H1 (cell line): Measurements from ENCODE around the gene UBR7. TPM values are rescaled to one million over a fixed set of nuclear protein-coding genes. Genes with fewer than 3 reads are reported as not detected.
A peak's percentile ranks its signal among the peaks of the same experiment; 100 is the strongest.

Experiments
- CTCF ChIA-PET: fragments of 300-600 bp; sonication (Branson Sonifier 250); formaldehyde crosslinking; loops from one replicate; lab custom pipeline; 2021; ENCODE audit not compliant: partially characterized antibody; lab: Charles Lee
- POLR2A ChIA-PET: fragments of 300-600 bp; sonication (Branson Sonifier 250); formaldehyde crosslinking; loops from one replicate; lab custom pipeline; 2021; ENCODE audit warnings: inconsistent platforms; ENCODE audit not compliant: partially characterized antibody; lab: Charles Lee
- DNase-seq, 2 experiments: peaks; one replicate each; pipeline versions ENCODE4 v3.0.0 to v3.0.0-alpha.2; 2010 to 2022; ENCODE audit warnings: low spot score in 2 of 2, low read depth in 1 of 2, mixed read lengths in 1 of 2
- FAIRE-seq: peaks from 2 replicates; lab custom pipeline; 2011; peaks lifted over from hg19 to GRCh38; lab: Jason Lieb, UNC
- H2AFZ ChIP-seq: 2 replicates; pipeline ENCODE4 v1.8.1; 2012; ENCODE audit warnings: low read length, inconsistent platforms
- H2AK5ac ChIP-seq: 2 replicates; pipeline ENCODE4 v1.6.1; 2013; ENCODE audit warnings: low read depth, low read length
- H2BK120ac ChIP-seq: replicated peaks from 2 replicates; pipeline ENCODE3; 2013; ENCODE audit warnings: low read depth, low read length, inconsistent platforms
- H2BK12ac ChIP-seq: 2 replicates; pipeline ENCODE4 v1.6.1; 2013; ENCODE audit warnings: low read depth, low read length
- H2BK15ac ChIP-seq: 2 replicates; pipeline ENCODE4 v1.6.1; 2013; ENCODE audit warnings: low read length
- H2BK20ac ChIP-seq: 2 replicates; pipeline ENCODE4 v1.6.1; 2013; ENCODE audit warnings: low read length
- H2BK5ac ChIP-seq: 2 replicates; pipeline ENCODE4 v1.6.1; 2013; ENCODE audit warnings: low read depth, low read length
- H3K14ac ChIP-seq: 2 replicates; pipeline ENCODE4 v1.6.1; 2013; ENCODE audit warnings: inconsistent platforms; ENCODE audit not compliant: insufficient read length
- H3K18ac ChIP-seq: 2 replicates; pipeline ENCODE4 v1.6.1; 2013; ENCODE audit warnings: low read length; ENCODE audit errors: extremely low read depth
- H3K23ac ChIP-seq: 2 replicates; pipeline ENCODE4 v1.6.1; 2013; ENCODE audit warnings: inconsistent platforms; ENCODE audit not compliant: insufficient read length
- H3K23me2 ChIP-seq: 2 replicates; pipeline ENCODE4 v1.6.1; 2013; ENCODE audit warnings: low read depth, low read length
- H3K27ac ChIP-seq: 2 replicates; pipeline ENCODE4 v1.6.1; 2011; ENCODE audit warnings: low read depth, low read length, inconsistent platforms
- H3K27me3 ChIP-seq, 4 experiments: replicated peaks in 1 of 4; 1 replicate in 1 of 4; 2 replicates in 3 of 4; pipeline versions ENCODE4 v1.6.1 to v1.8.1; 2011 to 2013; ENCODE audit warnings: low read length in 3 of 4, mild to moderate bottlenecking in 3 of 4, inconsistent platforms in 2 of 4, mixed read lengths in 2 of 4, moderate library complexity in 1 of 4; ENCODE audit not compliant: control insufficient read depth in 3 of 4, insufficient read depth in 3 of 4; ENCODE audit errors: extremely low read depth in 1 of 4
- H3K36me3 ChIP-seq, 4 experiments: 2 replicates each; pipeline versions ENCODE4 v1.6.1 to v1.8.1; 2011 to 2013; ENCODE audit warnings: mild to moderate bottlenecking in 4 of 4, low read length in 3 of 4, moderate library complexity in 2 of 4, control low read depth in 1 of 4, inconsistent platforms in 1 of 4; ENCODE audit not compliant: insufficient read depth in 4 of 4, control insufficient read depth in 2 of 4
- H3K4ac ChIP-seq: replicated peaks from 2 replicates; pipeline ENCODE3; 2013; ENCODE audit warnings: low read length, low read depth, mixed read lengths, inconsistent platforms; ENCODE audit not compliant: insufficient read length
- H3K4me1 ChIP-seq, 4 experiments: replicated peaks in 1 of 4; 1 replicate in 1 of 4; 2 replicates in 3 of 4; pipeline versions ENCODE4 v1.6.1 to v1.8.1; 2011 to 2013; ENCODE audit warnings: low read length in 3 of 4, inconsistent platforms in 2 of 4, mixed read lengths in 1 of 4; ENCODE audit not compliant: insufficient read depth in 4 of 4, control insufficient read depth in 3 of 4
- H3K4me2 ChIP-seq, 2 experiments: 2 replicates each; pipeline versions ENCODE4 v1.6.1 to v1.8.1; 2011 to 2013; ENCODE audit warnings: low read depth in 2 of 2, low read length in 2 of 2, control low read depth in 1 of 2, inconsistent platforms in 1 of 2, mild to moderate bottlenecking in 1 of 2; ENCODE audit not compliant: insufficient read depth in 1 of 2
- H3K4me3 ChIP-seq, 4 experiments: fragments of 200-600, 300-600 bp in 1 of 4; sonication (generic), shearing (Covaris generic), sonication (Bioruptor Twin) in 1 of 4; 2 replicates each; pipeline versions ENCODE4 v1.5.1 to v1.8.1; 2011 to 2016; ENCODE audit warnings: low read length in 4 of 4, low read depth in 3 of 4, control low read depth in 2 of 4, inconsistent platforms in 2 of 4, mild to moderate bottlenecking in 2 of 4, mixed read lengths in 1 of 4, moderate library complexity in 1 of 4; ENCODE audit not compliant: insufficient read depth in 2 of 4; ENCODE audit errors: extremely low read depth in 1 of 4
- H3K56ac ChIP-seq: replicated peaks from 2 replicates; pipeline ENCODE3; 2013; ENCODE audit warnings: low read depth, mild to moderate bottlenecking, mixed read lengths, low read length, inconsistent platforms; ENCODE audit not compliant: insufficient read length
- H3K79me1 ChIP-seq: 2 replicates; pipeline ENCODE4 v1.6.1; 2013; ENCODE audit warnings: low read depth, low read length, control low read depth
- H3K79me2 ChIP-seq, 2 experiments: 2 replicates each; pipeline versions ENCODE4 v1.6.1 to v1.8.1; 2012 to 2013; ENCODE audit warnings: low read length in 2 of 2, mild to moderate bottlenecking in 2 of 2, inconsistent platforms in 1 of 2; ENCODE audit not compliant: insufficient read depth in 2 of 2, control insufficient read depth in 1 of 2
- H3K9ac ChIP-seq, 4 experiments: replicated peaks in 1 of 4; 1 replicate in 1 of 4; 2 replicates in 3 of 4; pipeline versions ENCODE4 v1.6.1 to v1.8.1; 2011 to 2013; ENCODE audit warnings: low read depth in 3 of 4, low read length in 3 of 4, control low read depth in 2 of 4, mild to moderate bottlenecking in 2 of 4, moderate library complexity in 2 of 4, inconsistent platforms in 1 of 4; ENCODE audit errors: extremely low read depth in 1 of 4
- H3K9me3 ChIP-seq, 2 experiments: 2 replicates each; pipeline versions ENCODE4 v1.6.1 to v1.8.1; 2012 to 2013; ENCODE audit warnings: mild to moderate bottlenecking in 2 of 2, moderate library complexity in 2 of 2, control low read depth in 1 of 2, inconsistent platforms in 1 of 2, low read depth in 1 of 2, low read length in 1 of 2, mixed read lengths in 1 of 2; ENCODE audit not compliant: insufficient read depth in 2 of 2
- H4K20me1 ChIP-seq, 2 experiments: replicated peaks in 1 of 2; 2 replicates each; pipeline versions ENCODE3 to v1.8.1; 2011 to 2013; ENCODE audit warnings: inconsistent platforms in 2 of 2, low read length in 2 of 2, mild to moderate bottlenecking in 1 of 2; ENCODE audit not compliant: insufficient read depth in 2 of 2, control insufficient read depth in 1 of 2
- H4K5ac ChIP-seq: 2 replicates; pipeline ENCODE4 v1.6.1; 2013; ENCODE audit warnings: low read length, low read depth, mixed read lengths, inconsistent platforms; ENCODE audit not compliant: insufficient read length
- H4K8ac ChIP-seq: 2 replicates; pipeline ENCODE4 v1.8.0; 2013; ENCODE audit warnings: mild to moderate bottlenecking, moderate library complexity, low read length, inconsistent platforms; ENCODE audit not compliant: insufficient read depth; ENCODE audit errors: extremely low read depth
- H4K91ac ChIP-seq: replicated peaks from 2 replicates; pipeline ENCODE3; 2013; ENCODE audit warnings: low read length, mixed read lengths, inconsistent platforms; ENCODE audit not compliant: insufficient read length
- POLR2AphosphoS5 ChIP-seq: IDR thresholded peaks from 2 replicates; pipeline ENCODE4 v1.6.1; 2011; ENCODE audit warnings: low read depth, low read length
- POU5F1 ChIP-seq: IDR thresholded peaks from 2 replicates; pipeline ENCODE4 v1.6.1; 2011; ENCODE audit warnings: low read depth, mild to moderate bottlenecking, low read length, moderate library complexity
- SUZ12 ChIP-seq: fragments of 200-600 bp; sonication (generic); IDR thresholded peaks from 2 replicates; pipeline ENCODE4 v1.6.1; 2012; ENCODE audit warnings: mild to moderate bottlenecking, inconsistent platforms, low read length, moderate library complexity, mixed read lengths
- WGBS, 2 experiments: shearing (Covaris generic) in 1 of 2; methylation state at CpG; one replicate each; pipeline versions ENCODE4 v1.1.6 to v1.1.7; 2013 to 2015; ENCODE audit warnings: low lambda C conversion rate in 2 of 2, mixed read lengths in 2 of 2, inconsistent platforms in 1 of 2, low coverage in 1 of 2, missing lambda C conversion rate in 1 of 2; ENCODE audit not compliant: insufficient replicate concordance in 2 of 2, insufficient coverage in 1 of 2, insufficient read length in 1 of 2; ENCODE audit errors: extremely low coverage in 1 of 2, missing lambda C conversion rate in 1 of 2; 5-methylcytosine and 5-hydroxymethylcytosine counted together
- polyA plus RNA-seq, 7 experiments: library from polyadenylated mRNA; depleted of rRNA in 3 of 7; stranded (reverse) in 5 of 7; unstranded in 2 of 7; fragments of >200 nt in 5 of 7; fragments of 200-250 nt in 2 of 7; gene quantifications; 1 replicate in 5 of 7; 2 replicates in 1 of 7; 4 replicates in 1 of 7; pipeline versions ENCODE4 v1.2.1 to v1.2.3, GENCODE V29; 2011 to 2013; ENCODE audit warnings: missing spikeins in 2 of 7, mixed read lengths in 2 of 7
- total RNA-seq: library from RNA; stranded (reverse); fragmentation: NEBNext Ultra II Directional; extraction: Animal tissue kit (Norgen Biotek cat#: 25700); gene quantifications from 2 replicates; pipeline ENCODE4 v1.2.1, GENCODE V29; 2021
- TF ChIP-seq, protein P1 (sequence below): IDR thresholded peaks from 2 replicates; pipeline ENCODE4 v1.6.1; 2011; ENCODE audit warnings: low read length, improper control_type of control experiment
- TF ChIP-seq, protein P2 (sequence below): IDR thresholded peaks from 2 replicates; pipeline ENCODE4 v1.6.1; 2012; ENCODE audit warnings: low read length, inconsistent platforms

Gene UBR7
- total and polyA plus RNA-seq, 2 of the 8 experiments (the other 6 are each of a cell fraction or from before 2014, with no cell fraction given), result 20.1 to 28.4 TPM

DNA sequence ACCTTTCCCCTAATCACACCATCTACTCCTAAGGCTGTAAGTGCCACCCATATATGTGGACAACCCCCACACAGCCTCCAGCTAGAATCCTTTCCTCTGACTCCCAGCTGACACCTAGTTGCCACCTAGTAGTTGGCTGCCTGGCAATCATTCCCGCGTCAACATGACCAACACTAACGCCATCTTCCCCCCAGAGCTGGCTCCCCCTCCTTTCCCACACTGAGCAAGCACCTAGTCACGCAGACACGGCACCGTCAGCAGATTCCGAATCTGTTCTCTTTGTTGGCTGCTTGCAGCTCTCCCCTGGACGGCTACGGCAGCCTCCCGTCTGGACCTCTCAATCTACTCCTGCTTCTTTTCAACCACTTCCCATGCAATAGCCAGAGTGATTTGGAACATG lies 27.7 kb downstream of the UBR7 start:
- FAIRE-seq, result no peak
- no peak overlapping the region for H4K91ac ChIP-seq
- 87% methylated on average over 10 of the region's 10 CpGs; no CpG with 5 or more reads in 1 of the 2 experiments for WGBS, 2 experiments
- H4K5ac ChIP-seq, result no peak overlapping the region
- H3K23me2 ChIP-seq, result no peaks in the 10 kb centered on the region
- H2AFZ ChIP-seq, result no peak overlapping the region
- no peak overlapping the region for H3K4me3 ChIP-seq
- H2BK20ac ChIP-seq, result no peak overlapping the region
- no peaks in the 10 kb centered on the region for H3K27me3 ChIP-seq
- CTCF ChIA-PET, result interaction anchor here (0.6 to 1.5 kb wide), 7 partner anchors 48 to 373 kb away, joined by 3 to 4 read pairs (median 3); no protein-coding TSS in a partner anchor
- H3K56ac ChIP-seq, result no peak overlapping the region
- no peaks in the 10 kb centered on the region for H4K20me1 ChIP-seq
- no peak overlapping the region for H2BK12ac ChIP-seq
- H3K9ac ChIP-seq, result no peak overlapping the region
- H3K36me3 ChIP-seq, result no peaks in the 10 kb centered on the region
- no peak overlapping the region for H3K27ac ChIP-seq
- H4K8ac ChIP-seq, result no peak overlapping the region
- H3K4me1 ChIP-seq, result no peaks in the 10 kb centered on the region; a peak in 3 of 7 replicates
- H2AK5ac ChIP-seq, result no peak overlapping the region
- POLR2A ChIA-PET, result no interaction called here
- peak overlapping the region; percentile 38; the same call in 1 of the 2 replicates for H3K18ac ChIP-seq
- TF ChIP-seq POU5F1, result no peak
- TF ChIP-seq, protein P1, sequence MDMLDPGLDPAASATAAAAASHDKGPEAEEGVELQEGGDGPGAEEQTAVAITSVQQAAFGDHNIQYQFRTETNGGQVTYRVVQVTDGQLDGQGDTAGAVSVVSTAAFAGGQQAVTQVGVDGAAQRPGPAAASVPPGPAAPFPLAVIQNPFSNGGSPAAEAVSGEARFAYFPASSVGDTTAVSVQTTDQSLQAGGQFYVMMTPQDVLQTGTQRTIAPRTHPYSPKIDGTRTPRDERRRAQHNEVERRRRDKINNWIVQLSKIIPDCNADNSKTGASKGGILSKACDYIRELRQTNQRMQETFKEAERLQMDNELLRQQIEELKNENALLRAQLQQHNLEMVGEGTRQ, result no peak
- TF ChIP-seq SUZ12, result no peak
- TF ChIP-seq, protein P2, sequence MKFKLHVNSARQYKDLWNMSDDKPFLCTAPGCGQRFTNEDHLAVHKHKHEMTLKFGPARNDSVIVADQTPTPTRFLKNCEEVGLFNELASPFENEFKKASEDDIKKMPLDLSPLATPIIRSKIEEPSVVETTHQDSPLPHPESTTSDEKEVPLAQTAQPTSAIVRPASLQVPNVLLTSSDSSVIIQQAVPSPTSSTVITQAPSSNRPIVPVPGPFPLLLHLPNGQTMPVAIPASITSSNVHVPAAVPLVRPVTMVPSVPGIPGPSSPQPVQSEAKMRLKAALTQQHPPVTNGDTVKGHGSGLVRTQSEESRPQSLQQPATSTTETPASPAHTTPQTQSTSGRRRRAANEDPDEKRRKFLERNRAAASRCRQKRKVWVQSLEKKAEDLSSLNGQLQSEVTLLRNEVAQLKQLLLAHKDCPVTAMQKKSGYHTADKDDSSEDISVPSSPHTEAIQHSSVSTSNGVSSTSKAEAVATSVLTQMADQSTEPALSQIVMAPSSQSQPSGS, result no peak
- no peak for TF ChIP-seq POLR2AphosphoS5
- no peaks in the 10 kb centered on the region for H3K9me3 ChIP-seq
- no peak for DNase-seq
- H3K23ac ChIP-seq, result no peak overlapping the region
- H3K14ac ChIP-seq, result no peak overlapping the region
- no peak overlapping the region for H2BK15ac ChIP-seq
- H3K4ac ChIP-seq, result no peak overlapping the region
- H2BK5ac ChIP-seq, result no peak overlapping the region
- H3K4me2 ChIP-seq, result no peak overlapping the region
- H3K79me2 ChIP-seq, result no peaks in the 10 kb centered on the region
- H2BK120ac ChIP-seq, result no peak overlapping the region
- H3K79me1 ChIP-seq, result no peaks in the 10 kb centered on the region
